GM12875 (cell line): Measurements from ENCODE around the gene UNKL.
"Not testable (repeated sequence)": the region's sequence is repeated elsewhere in the genome, so short reads cannot be mapped to it uniquely, and the experiment has no call there.

Experiments used
- H3K4me3 ChIP-seq: one replicate; pipeline ENCODE4 v1.5.1; 2011; ENCODE audit warnings: low read depth, low read length, control low read depth
- CTCF ChIP-seq: IDR thresholded peaks from 2 replicates; pipeline ENCODE4 v1.5.1; 2011; ENCODE audit warnings: low read depth, mild to moderate bottlenecking, control low read depth, inconsistent platforms, low read length, moderate library complexity, borderline replicate concordance; ENCODE audit not compliant: insufficient read depth

UNKL gene

GRCh38 chr16:1330260-1330914, 84.1 kb downstream of the UNKL start:
- TF ChIP-seq CTCF, result peak; percentile 86
- H3K4me3 ChIP-seq, result no peak overlapping the region

GRCh38 chr16:1328961-1329360, 85.5 kb downstream of the UNKL start:
- not testable (repeated sequence) for H3K4me3 ChIP-seq

GRCh38 chr16:1328136-1328535, 86.4 kb downstream of the UNKL start:
- not testable (repeated sequence) for H3K4me3 ChIP-seq

GRCh38 chr16:1327619-1327947, 86.9 kb downstream of the UNKL start:
- no peak overlapping the region for H3K4me3 ChIP-seq
- no peak for TF ChIP-seq CTCF

- TF ChIP-seq CTCF, result no peak
These were observed 87.4 kb downstream of the UNKL start for GRCh38 chr16:1326946-1327618.

GRCh38 chr16:1326391-1326790, 88.1 kb downstream of the UNKL start:
- TF ChIP-seq CTCF, result no peak
- H3K4me3 ChIP-seq, result no peak overlapping the region

More at GRCh38 chr16:1326946-1327618, 87.4 kb downstream of the UNKL start:
- H3K4me3 ChIP-seq, result no peak overlapping the region

- TF ChIP-seq CTCF, result no peak
- no peak overlapping the region for H3K4me3 ChIP-seq
These were observed 88.7 kb downstream of the UNKL start for GRCh38 chr16:1325673-1326371.

- TF ChIP-seq CTCF, result no peak
- H3K4me3 ChIP-seq, result no peak overlapping the region
These were observed 89.2 kb downstream of the UNKL start for GRCh38 chr16:1325261-1325660.
